Stimulated activated CD8-positive, alpha-beta memory T cell treated with anti-CD3 and anti-CD28 coated beads, Interleukin-7, amount 100 ng/mL, for 48 hours (primary cell): ENCODE measurements around the gene LONRF3.
A peak's percentile ranks its signal among the peaks of the same experiment; 100 is the strongest.
"Not testable (repeated sequence)": the region's sequence is repeated elsewhere in the genome, so short reads cannot be mapped to it uniquely, and the experiment has no call there.

Experiments used
- DNase-seq, 2 donors: peaks; one replicate each; pipeline ENCODE4 v3.0.0-alpha.2; 2020; ENCODE audit warnings: low read depth in 1 of 2; ENCODE audit errors: extremely low read depth in 1 of 2

Gene LONRF3

GRCh38 chrX:118983513-118983912, 9.1 kb downstream of the LONRF3 start:
- no peak for DNase-seq

GRCh38 chrX:118988911-118989310, 14.5 kb downstream of the LONRF3 start:
- no peak for DNase-seq

- DNase-seq = no peak
These were observed 15.5 kb downstream of the LONRF3 start for GRCh38 chrX:118989886-118990285.

- DNase-seq = no peak
These were observed 16.3 kb downstream of the LONRF3 start for GRCh38 chrX:118990512-118991227.

GRCh38 chrX:118992441-118993121, 18.2 kb downstream of the LONRF3 start:
- DNase-seq = not testable (repeated sequence)

GRCh38 chrX:119003462-119003861, 29.0 kb downstream of the LONRF3 start:
- DNase-seq = no peak

GRCh38 chrX:119004920-119005524, 30.6 kb downstream of the LONRF3 start:
- DNase-seq = peak; percentile 9 to 22

GRCh38 chrX:119007189-119007770, 32.9 kb downstream of the LONRF3 start:
- no peak for DNase-seq

GRCh38 chrX:119008110-119008744, 33.8 kb downstream of the LONRF3 start:
- DNase-seq = no peak

- no peak for DNase-seq
These were observed 34.7 kb downstream of the LONRF3 start for GRCh38 chrX:119009071-119009470.

- no peak for DNase-seq
These were observed 36.1 kb downstream of the LONRF3 start for GRCh38 chrX:119010491-119010890.

GRCh38 chrX:119013164-119013563, 38.7 kb downstream of the LONRF3 start:
- DNase-seq = no peak

- peak; percentile 3 to 32 for DNase-seq
These were observed 41.2 kb downstream of the LONRF3 start for GRCh38 chrX:119015407-119016237.

- no peak for DNase-seq
These were observed 42.7 kb downstream of the LONRF3 start for GRCh38 chrX:119017077-119017476.

- no peak for DNase-seq
These were observed 51.5 kb downstream of the LONRF3 start for GRCh38 chrX:119025900-119026299.

GRCh38 chrX:119026344-119026743, 51.9 kb downstream of the LONRF3 start:
- not testable (repeated sequence) for DNase-seq

GRCh38 chrX:119027960-119028732, 53.7 kb downstream of the LONRF3 start:
- not testable (repeated sequence) for DNase-seq

GRCh38 chrX:119028733-119029330, 54.4 kb downstream of the LONRF3 start:
- DNase-seq = no peak

- not testable (repeated sequence) for DNase-seq
These were observed 55.2 kb downstream of the LONRF3 start for GRCh38 chrX:119029656-119030055.
